GM12878 (cell line): ENCODE measurements around the gene C19orf12. TPM values are rescaled to one million over a fixed set of nuclear protein-coding genes. Genes with fewer than 3 reads are reported as not detected.

Source experiments
- ATAC-seq: fragments of 200-7000 bp; cut with Tn5 transposase; 3 replicates; pipeline ENCODE4 v1.9.1; 2020; ENCODE audit warnings: mild to moderate bottlenecking, moderate library complexity
- BruUV-seq: library from RNA; stranded (reverse); fragments of 400-500 nt; replicated peaks from 2 replicates; lab custom pipeline; 2021; lab: Mats Ljungman, UMichigan
- CTCF ChIA-PET: fragments of 300-600 bp; sonication (Branson Sonifier 250); formaldehyde crosslinking; extraction: SDS; loops from one replicate; lab custom pipeline; 2021; ENCODE audit warnings: inconsistent platforms; lab: Yijun Ruan, JAX
- POLR2A ChIA-PET: fragments of 350-600 bp; formaldehyde crosslinking; extraction: SDS; loops from one replicate; lab custom pipeline; 2021; ENCODE audit warnings: inconsistent platforms; lab: Charles Lee
- RAD21 ChIA-PET: fragments of 300-600 bp; sonication (Branson Sonifier 250); formaldehyde crosslinking; loops from one replicate; lab custom pipeline; 2023; ENCODE audit warnings: antibody characterized with exemption; ENCODE audit not compliant: unreplicated experiment; lab: Charles Lee
- SMC1A ChIA-PET: fragments of 300-600 bp; sonication (Branson Sonifier 250); formaldehyde crosslinking; loops from one replicate; lab custom pipeline; 2023; ENCODE audit not compliant: unreplicated experiment, uncharacterized antibody; lab: Charles Lee
- DNase-seq: peaks from one replicate; pipeline ENCODE4 v3.0.0-alpha.2; 2011; ENCODE audit warnings: low read depth, low spot score
- FAIRE-seq: peaks from 3 replicates; lab custom pipeline; 2011; peaks lifted over from hg19 to GRCh38; lab: Jason Lieb, UNC
- H2AFZ ChIP-seq: 2 replicates; pipeline ENCODE4 v1.6.0; 2011; ENCODE audit warnings: low read depth, low read length, control low read depth; ENCODE audit not compliant: control insufficient read depth
- H3K27ac ChIP-seq: 2 replicates; pipeline ENCODE4 v1.5.1; 2011; ENCODE audit warnings: control low read depth; ENCODE audit not compliant: control insufficient read depth, insufficient read depth
- H3K27me3 ChIP-seq, 2 experiments: replicated peaks in 1 of 2; 2 replicates each; pipeline versions ENCODE4 v1.6.0 to v1.6.1; 2011; ENCODE audit warnings: low read length in 1 of 2; ENCODE audit not compliant: control insufficient read depth in 2 of 2, insufficient read depth in 2 of 2
- H3K36me3 ChIP-seq, 2 experiments: 2 replicates each; pipeline ENCODE4 v1.5.1; 2011; ENCODE audit warnings: low read length in 1 of 2; ENCODE audit not compliant: control insufficient read depth in 2 of 2, insufficient read depth in 2 of 2
- H3K4me1 ChIP-seq: 2 replicates; pipeline ENCODE4 v1.6.1; 2011; ENCODE audit warnings: mild to moderate bottlenecking, low read length, moderate library complexity, mixed read lengths; ENCODE audit not compliant: control insufficient read depth, insufficient read depth
- H3K4me2 ChIP-seq: 2 replicates; pipeline ENCODE4 v1.6.0; 2011; ENCODE audit warnings: control low read depth; ENCODE audit not compliant: control insufficient read depth, insufficient read depth
- H3K4me3 ChIP-seq: fragments of 200-600 bp; sonication (generic); 2 replicates; pipeline ENCODE4 v1.5.1; 2016
- H3K79me2 ChIP-seq: 2 replicates; pipeline ENCODE4 v1.6.0; 2011; ENCODE audit warnings: low read length; ENCODE audit not compliant: control insufficient read depth, insufficient read depth
- H3K9ac ChIP-seq: 2 replicates; pipeline ENCODE4 v1.8.0; 2011; ENCODE audit warnings: low read length, control low read depth, mixed read lengths; ENCODE audit not compliant: control insufficient read depth, insufficient read depth
- H3K9me3 ChIP-seq: replicated peaks from 3 replicates; pipeline ENCODE4 v1.5.1; 2011; ENCODE audit warnings: mild to moderate bottlenecking, low read length; ENCODE audit not compliant: control insufficient read depth, insufficient read depth
- H4K20me1 ChIP-seq: 2 replicates; pipeline ENCODE4 v1.6.0; 2011; ENCODE audit not compliant: control insufficient read depth, insufficient read depth
- BACH1 ChIP-seq: fragments of 450-650 bp; IDR thresholded peaks from 2 replicates; pipeline ENCODE4 v1.6.1; 2017; ENCODE audit warnings: mild to moderate bottlenecking, borderline replicate concordance
- BCL11A ChIP-seq: IDR thresholded peaks from 2 replicates; pipeline ENCODE4 v1.6.1; 2011; ENCODE audit warnings: low read depth, low read length
- BCLAF1 ChIP-seq: fragments of 450-650 bp; IDR thresholded peaks from 2 replicates; pipeline ENCODE4 v1.6.1; 2017; ENCODE audit warnings: antibody characterized with exemption, mild to moderate bottlenecking, moderate library complexity
- BRCA1 ChIP-seq: IDR thresholded peaks from 2 replicates; pipeline ENCODE4 v1.6.1; 2011; ENCODE audit warnings: low read depth, low read length, improper control_type of control experiment
- CREB1 ChIP-seq: IDR thresholded peaks from 2 replicates; pipeline ENCODE4 v1.6.1; 2012; ENCODE audit warnings: low read depth, mild to moderate bottlenecking, inconsistent platforms
- DPF2 ChIP-seq: fragments of 450-650 bp; IDR thresholded peaks from 2 replicates; pipeline ENCODE4 v1.6.1; 2017; ENCODE audit warnings: mild to moderate bottlenecking
- HDGF ChIP-seq: fragments of 450-650 bp; IDR thresholded peaks from 2 replicates; pipeline ENCODE4 v1.6.1; 2016; ENCODE audit warnings: antibody characterized with exemption
- KAT2A ChIP-seq: conservative IDR thresholded peaks from 2 replicates; pipeline ENCODE4 v1.6.1; 2011; ENCODE audit warnings: low read depth, low read length; ENCODE audit not compliant: control insufficient read depth
- LARP7 ChIP-seq: fragments of 450-650 bp; IDR thresholded peaks from 2 replicates; pipeline ENCODE4 v1.6.1; 2017; ENCODE audit warnings: mild to moderate bottlenecking
- MEF2A ChIP-seq: IDR thresholded peaks from 2 replicates; pipeline ENCODE4 v1.6.1; 2011; ENCODE audit warnings: low read depth, mild to moderate bottlenecking, low read length, moderate library complexity; ENCODE audit not compliant: insufficient read depth
- MEF2B ChIP-seq: fragments of 450-650 bp; IDR thresholded peaks from 2 replicates; pipeline ENCODE4 v1.6.1; 2018; ENCODE audit warnings: mild to moderate bottlenecking, moderate library complexity; ENCODE audit not compliant: partially characterized antibody, poor library complexity, severe bottlenecking
- NR2C1 ChIP-seq: fragments of 450-650 bp; IDR thresholded peaks from 2 replicates; pipeline ENCODE4 v1.6.1; 2017; ENCODE audit warnings: antibody characterized with exemption, mild to moderate bottlenecking, moderate library complexity
- NR2F1 ChIP-seq: fragments of 450-650 bp; conservative IDR thresholded peaks from 2 replicates; pipeline ENCODE4 v1.6.1; 2017; ENCODE audit warnings: mild to moderate bottlenecking
- PAX5 ChIP-seq: IDR thresholded peaks from 2 replicates; pipeline ENCODE4 v1.6.1; 2011; ENCODE audit warnings: low read depth, low read length, borderline replicate concordance
- POU2F2 ChIP-seq: IDR thresholded peaks from 3 replicates; pipeline ENCODE4 v1.6.1; 2011; ENCODE audit warnings: low read depth, mild to moderate bottlenecking, low read length, borderline replicate concordance
- RAD51 ChIP-seq: fragments of 450-650 bp; IDR thresholded peaks from 2 replicates; pipeline ENCODE4 v1.6.1; 2016; ENCODE audit warnings: moderate library complexity, mild to moderate bottlenecking, inconsistent platforms
- SPI1 ChIP-seq: IDR thresholded peaks from 2 replicates; pipeline ENCODE4 v1.6.1; 2011; ENCODE audit warnings: low read depth, mild to moderate bottlenecking, low read length, moderate library complexity, borderline replicate concordance; ENCODE audit not compliant: insufficient read depth
- ZNF24 ChIP-seq: fragments of 450-650 bp; IDR thresholded peaks from 2 replicates; pipeline ENCODE4 v1.6.1; 2017; ENCODE audit warnings: antibody characterized with exemption, mild to moderate bottlenecking
- ZZZ3 ChIP-seq: IDR thresholded peaks from 2 replicates; pipeline ENCODE4 v1.6.1; 2011; ENCODE audit warnings: low read depth; ENCODE audit not compliant: control insufficient read depth, insufficient read length
- WGBS: methylation state at CpG from one replicate; pipeline ENCODE4 v1.1.6; 2016; ENCODE audit warnings: low lambda C conversion rate; ENCODE audit not compliant: insufficient replicate concordance, insufficient coverage; ENCODE audit errors: missing lambda C conversion rate; 5-methylcytosine and 5-hydroxymethylcytosine counted together
- in situ Hi-C: fragments of 300-500 bp; cut with MboI; formaldehyde crosslinking; loops from 9 replicates; pipeline ENCODE4 v1.14.3; 2018; ENCODE audit warnings: mixed read lengths
- intact Hi-C: fragments of 100-400 bp; cut with micrococcal nuclease; formaldehyde crosslinking; loops from one replicate; pipeline ENCODE4 v1.14.2; 2022; ENCODE audit not compliant: unreplicated experiment
- polyA plus RNA-seq, 11 experiments: library from polyadenylated mRNA; depleted of rRNA in 4 of 11; unstranded in 6 of 11; stranded (reverse) in 5 of 11; fragments of >200 nt; fragmentation: Nextera tagmentation in 4 of 11; fragmentation: Illumina TruSeq in 1 of 11; extraction: Ambion mirVana in 4 of 11; extraction: Trizol in 1 of 11; gene quantifications; 1 replicate in 1 of 11; 2 replicates in 10 of 11; pipeline versions ENCODE4 v1.2.1 to v1.2.3, GENCODE V29; 2011 to 2016; ENCODE audit warnings: inconsistent platforms in 2 of 11, missing spikeins in 2 of 11, low read depth in 1 of 11
- total RNA-seq, 4 experiments: library from RNA; depleted of rRNA in 3 of 4; stranded (reverse); fragments of >200 nt in 3 of 4; fragmentation: Illumina TruSeq in 1 of 4; extraction: Trizol in 1 of 4; gene quantifications; 2 replicates each; pipeline versions ENCODE4 v1.2.1 to v1.2.3, GENCODE V29; 2013 to 2021
- TF ChIP-seq, protein P1 (sequence below): IDR thresholded peaks from 2 replicates; pipeline ENCODE4 v1.6.1; 2012; ENCODE audit warnings: low read depth, low read length, improper control_type of control experiment

C19orf12 gene
- total and polyA plus RNA-seq, 10 of the 15 experiments (the other 5 are each of a cell fraction or from before 2014, with no cell fraction given), result 2.3 to 23.5 (median 20.3) TPM

GRCh38 chr19:29672319-29672932 is 42.6 kb downstream of the C19orf12 start (continued):
- TF ChIP-seq BCL11A (no peak), BACH1 (no peak), SPI1 (peak; percentile 48), RAD51 (no peak), PAX5 (no peak), ZZZ3 (no peak)
- TF ChIP-seq, all 136 proteins: peak for 4

- peak overlapping the region; percentile 89 for H3K27ac ChIP-seq
- DNase-seq, result peak; percentile 88
- in situ Hi-C loops, result no loop called here
- WGBS, result 9% methylated on average over 12 of the region's 12 CpGs
- peak; percentile 85 for ATAC-seq
- ChIA-PET RAD21 (interaction anchor here (1.0 to 3.0 kb wide), 8 partner anchors 23 to 173 kb away, joined by 3 to 22 read pairs (median 5); partner anchors contain the start of genes C19orf12 and POP4), SMC1A (interaction anchor here (1.0 to 4.0 kb wide), 5 partner anchors 9 to 65 kb away, joined by 3 to 22 read pairs (median 12); partner anchors contain the start of genes C19orf12 and POP4), CTCF (interaction anchor here (0.6 to 3.6 kb wide), 12 partner anchors 14 to 165 kb away, joined by 3 to 45 read pairs (median 4); partner anchors contain the start of genes C19orf12 and POP4), POLR2A (interaction anchor here (0.6 to 2.8 kb wide), 4 partner anchors 43 to 1202 kb away, joined by 3 to 13 read pairs (median 6); partner anchors contain the start of genes C19orf12 and POP4)
- H3K9ac ChIP-seq, result peak overlapping the region; percentile 50; the same call in 1 of the 2 replicates
- H3K4me2 ChIP-seq, result peak overlapping the region; percentile 77
- no TSS peak for BruUV-seq
- H3K36me3 ChIP-seq, result peaks cover 8 to 27% of the 10 kb centered on the region in 2 experiments
- H2AFZ ChIP-seq, result no peak overlapping the region
- H3K4me1 ChIP-seq, result peaks cover 65% of the 10 kb centered on the region
- peaks cover 74% of the 10 kb centered on the region for H3K79me2 ChIP-seq
- no peaks in the 10 kb centered on the region for H3K27me3 ChIP-seq
- intact Hi-C loops, result no loop called here
- H3K9me3 ChIP-seq, result no peaks in the 10 kb centered on the region
- peak overlapping the region; percentile 59 for H3K4me3 ChIP-seq
- H4K20me1 ChIP-seq, result no peaks in the 10 kb centered on the region
- peak; percentile 99 for FAIRE-seq
- TF ChIP-seq BCLAF1 (no peak), BRCA1 (no peak), KAT2A (no peak), BCL11A (0 out of 2 replicates have a peak, but pooled peaks have one; percentile 6), MEF2B (peak; percentile 72), CREB1 (peak; percentile 40; the same call in 1 of the 2 replicates), NR2F1 (peak; percentile 90), POU2F2 (peak; percentile 63; the same call in 1 of the 3 replicates), NR2C1 (0 out of 2 replicates have a peak, but pooled peaks have one; percentile 25), ZNF24 (no peak), DPF2 (peak; percentile 79), HDGF (peak; percentile 64; the same call in 1 of the 2 replicates), LARP7 (peak; percentile 35; the same call in 1 of the 2 replicates), MEF2A (peak; percentile 72; the same call in 1 of the 2 replicates)
- TF ChIP-seq, protein P1, sequence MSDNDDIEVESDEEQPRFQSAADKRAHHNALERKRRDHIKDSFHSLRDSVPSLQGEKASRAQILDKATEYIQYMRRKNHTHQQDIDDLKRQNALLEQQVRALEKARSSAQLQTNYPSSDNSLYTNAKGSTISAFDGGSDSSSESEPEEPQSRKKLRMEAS, result peak; percentile 90
Measured at GRCh38 chr19:29671393-29672160, 43.5 kb downstream of the C19orf12 start.
